Measurements from ENCODE around the gene AIFM2. TPM values are rescaled to one million over a fixed set of nuclear protein-coding genes. Genes with fewer than 3 reads are reported as not detected.

AIFM2 gene
- total RNA-seq, 1 donor from 2014 or later = 11.6 TPM

- Mint-ChIP-seq H3K4me3 (ENCODE audit: low read depth) (peak overlapping the region; percentile 78), H3K9me3 (no peaks in the 10 kb centered on the region), H3K27me3 (ENCODE audit: low read depth) (no peaks in the 10 kb centered on the region), H3K27ac (peak overlapping the region; percentile 24), H3K4me1 (ENCODE audit: low read depth) (peaks cover 13% of the 10 kb centered on the region), H3K36me3 (ENCODE audit: low read depth) (peaks cover 10% of the 10 kb centered on the region)
- no peak for DNase-seq (ENCODE audit: low spot score)
- intact Hi-C loops (cut with micrococcal nuclease) = loop anchor here (10.0 kb wide), 1 partner anchor 50 kb away; no protein-coding TSS in a partner anchor
Measured at GRCh38 chr10:70144372-70145110, 11.9 kb upstream of the AIFM2 start.

GRCh38 chr10:70142555-70142954 lies 9.9 kb upstream of the AIFM2 start:
- peaks cover 5% of the 10 kb centered on the region for H3K36me3 Mint-ChIP-seq (ENCODE audit: low read depth)
- intact Hi-C loops (cut with micrococcal nuclease) = loop anchor here (10.0 kb wide), 1 partner anchor 52 kb away; no protein-coding TSS in a partner anchor
- H3K4me3 Mint-ChIP-seq (ENCODE audit: low read depth) = no peak overlapping the region
- no peaks in the 10 kb centered on the region for H3K9me3 Mint-ChIP-seq
- H3K27ac Mint-ChIP-seq = no peak overlapping the region
- DNase-seq (ENCODE audit: low spot score) = no peak
- peaks cover 15% of the 10 kb centered on the region for H3K4me1 Mint-ChIP-seq (ENCODE audit: low read depth)
- H3K27me3 Mint-ChIP-seq (ENCODE audit: low read depth) = no peaks in the 10 kb centered on the region

GRCh38 chr10:70140297-70140696 lies 7.7 kb upstream of the AIFM2 start:
- Mint-ChIP-seq H3K36me3 (ENCODE audit: low read depth) (peaks cover 3% of the 10 kb centered on the region), H3K4me1 (ENCODE audit: low read depth) (peaks cover 14% of the 10 kb centered on the region), H3K4me3 (ENCODE audit: low read depth) (no peak overlapping the region), H3K9me3 (no peaks in the 10 kb centered on the region), H3K27me3 (ENCODE audit: low read depth) (no peaks in the 10 kb centered on the region), H3K27ac (no peak overlapping the region)
- intact Hi-C loops (cut with micrococcal nuclease) = loop anchor here (10.0 kb wide), 1 partner anchor 55 kb away; no protein-coding TSS in a partner anchor
- DNase-seq (ENCODE audit: low spot score) = no peak

- no peak overlapping the region for H3K27ac Mint-ChIP-seq
- no peaks in the 10 kb centered on the region for H3K27me3 Mint-ChIP-seq (ENCODE audit: low read depth)
- H3K4me1 Mint-ChIP-seq (ENCODE audit: low read depth) = peaks cover 14% of the 10 kb centered on the region
- no peak for DNase-seq (ENCODE audit: low spot score)
- H3K9me3 Mint-ChIP-seq = no peaks in the 10 kb centered on the region
- H3K36me3 Mint-ChIP-seq (ENCODE audit: low read depth) = peaks cover 3% of the 10 kb centered on the region
- intact Hi-C loops (cut with micrococcal nuclease) = loop anchor here (10.0 kb wide), 1 partner anchor 55 kb away; no protein-coding TSS in a partner anchor
- H3K4me3 Mint-ChIP-seq (ENCODE audit: low read depth) = no peak overlapping the region
Measured at GRCh38 chr10:70139997-70140250, 7.3 kb upstream of the AIFM2 start.

GRCh38 chr10:70139151-70139996 lies 6.7 kb upstream of the AIFM2 start:
- no peak overlapping the region for H3K4me3 Mint-ChIP-seq (ENCODE audit: low read depth)
- no peaks in the 10 kb centered on the region for H3K27me3 Mint-ChIP-seq (ENCODE audit: low read depth)

GRCh38 chr10:70137927-70138883 lies 5.6 kb upstream of the AIFM2 start:
- H3K9me3 Mint-ChIP-seq = no peaks in the 10 kb centered on the region
- H3K4me1 Mint-ChIP-seq (ENCODE audit: low read depth) = peaks cover 11% of the 10 kb centered on the region
- H3K27ac Mint-ChIP-seq = no peak overlapping the region
- H3K4me3 Mint-ChIP-seq (ENCODE audit: low read depth) = no peak overlapping the region
- intact Hi-C loops (cut with micrococcal nuclease) = no loop called here
- H3K27me3 Mint-ChIP-seq (ENCODE audit: low read depth) = no peaks in the 10 kb centered on the region
- DNase-seq (ENCODE audit: low spot score) = no peak
- H3K36me3 Mint-ChIP-seq (ENCODE audit: low read depth) = peaks cover 3% of the 10 kb centered on the region

More at GRCh38 chr10:70139151-70139996, 6.7 kb upstream of the AIFM2 start:
- H3K9me3 Mint-ChIP-seq = no peaks in the 10 kb centered on the region
- no peak overlapping the region for H3K27ac Mint-ChIP-seq
- peaks cover 3% of the 10 kb centered on the region for H3K36me3 Mint-ChIP-seq (ENCODE audit: low read depth)
- DNase-seq (ENCODE audit: low spot score) = no peak
- peaks cover 11% of the 10 kb centered on the region for H3K4me1 Mint-ChIP-seq (ENCODE audit: low read depth)
- intact Hi-C loops (cut with micrococcal nuclease) = no loop called here

GRCh38 chr10:70137135-70137534 lies 4.5 kb upstream of the AIFM2 start:
- Mint-ChIP-seq H3K4me1 (ENCODE audit: low read depth) (peaks cover 17% of the 10 kb centered on the region), H3K27me3 (ENCODE audit: low read depth) (peaks cover 2% of the 10 kb centered on the region), H3K27ac (no peak overlapping the region), H3K9me3 (no peaks in the 10 kb centered on the region), H3K36me3 (ENCODE audit: low read depth) (peaks cover 8% of the 10 kb centered on the region), H3K4me3 (ENCODE audit: low read depth) (no peak overlapping the region)
- DNase-seq (ENCODE audit: low spot score) = no peak
- intact Hi-C loops (cut with micrococcal nuclease) = no loop called here

- Mint-ChIP-seq H3K36me3 (ENCODE audit: low read depth) (peaks cover 5% of the 10 kb centered on the region), H3K4me3 (ENCODE audit: low read depth) (no peak overlapping the region), H3K27me3 (ENCODE audit: low read depth) (peaks cover 2% of the 10 kb centered on the region), H3K4me1 (ENCODE audit: low read depth) (peaks cover 23% of the 10 kb centered on the region), H3K27ac (no peak overlapping the region), H3K9me3 (no peaks in the 10 kb centered on the region)
- intact Hi-C loops (cut with micrococcal nuclease) = no loop called here
- DNase-seq (ENCODE audit: low spot score) = no peak
Measured at GRCh38 chr10:70135684-70136083, 3.1 kb upstream of the AIFM2 start.

- no peak overlapping the region for H3K27ac Mint-ChIP-seq
- H3K4me1 Mint-ChIP-seq (ENCODE audit: low read depth) = peaks cover 23% of the 10 kb centered on the region
- H3K9me3 Mint-ChIP-seq = no peaks in the 10 kb centered on the region
- no peak for DNase-seq (ENCODE audit: low spot score)
- intact Hi-C loops (cut with micrococcal nuclease) = no loop called here
- H3K4me3 Mint-ChIP-seq (ENCODE audit: low read depth) = no peak overlapping the region
- H3K27me3 Mint-ChIP-seq (ENCODE audit: low read depth) = peaks cover 4% of the 10 kb centered on the region
- H3K36me3 Mint-ChIP-seq (ENCODE audit: low read depth) = peaks cover 9% of the 10 kb centered on the region
Measured at GRCh38 chr10:70135046-70135445, 2.4 kb upstream of the AIFM2 start.

GRCh38 chr10:70131560-70131937 lies 1.1 kb downstream of the AIFM2 start:
- Mint-ChIP-seq H3K27ac (peak overlapping the region; percentile 61), H3K36me3 (ENCODE audit: low read depth) (peaks cover 9% of the 10 kb centered on the region), H3K9me3 (no peaks in the 10 kb centered on the region), H3K4me1 (ENCODE audit: low read depth) (peaks cover 16% of the 10 kb centered on the region), H3K27me3 (ENCODE audit: low read depth) (peaks cover 4% of the 10 kb centered on the region), H3K4me3 (ENCODE audit: low read depth) (peak overlapping the region; percentile 78)
- no peak for DNase-seq (ENCODE audit: low spot score)
- intact Hi-C loops (cut with micrococcal nuclease) = no loop called here

GRCh38 chr10:70130878-70131559 lies 1.6 kb downstream of the AIFM2 start:
- H3K27me3 Mint-ChIP-seq (ENCODE audit: low read depth) = peaks cover 4% of the 10 kb centered on the region
- peaks cover 9% of the 10 kb centered on the region for H3K36me3 Mint-ChIP-seq (ENCODE audit: low read depth)
- no peaks in the 10 kb centered on the region for H3K9me3 Mint-ChIP-seq
- H3K4me1 Mint-ChIP-seq (ENCODE audit: low read depth) = peaks cover 16% of the 10 kb centered on the region
- no peak overlapping the region for H3K27ac Mint-ChIP-seq
- intact Hi-C loops (cut with micrococcal nuclease) = no loop called here
- no peak overlapping the region for H3K4me3 Mint-ChIP-seq (ENCODE audit: low read depth)
- DNase-seq (ENCODE audit: low spot score) = no peak

Measured in activated T-helper 2 cell treated with anti-CD3 and anti-CD28 coated beads, Interferon-gamma antibody, Interleukin-2, Interleukin-4, amounts not matched to agents 10 μg/mL and 5 μg/mL and 100 μg/mL, durations not matched to agents 14 hours and 24 hours and 36 hours (primary cell).